Type B pancreatic cell (in vitro differentiated cells): ENCODE measurements around the gene CRIP1. TPM values are rescaled to one million over a fixed set of nuclear protein-coding genes. Genes with fewer than 3 reads are reported as not detected.

ENCODE experiments used
- DNase-seq: peaks from one replicate; pipeline ENCODE4 v3.0.0; 2021; ENCODE audit warnings: mixed read lengths; ENCODE audit not compliant: unreplicated experiment; ENCODE audit errors: extremely low spot score
- H3K27ac Mint-ChIP-seq: 2 replicates; pipeline ENCODE4 v1.8.0; 2021; ENCODE audit warnings: mild to moderate bottlenecking, mixed read lengths
- H3K27me3 Mint-ChIP-seq: 2 replicates; pipeline ENCODE4 v1.8.0; 2021; ENCODE audit warnings: mixed read lengths
- H3K36me3 Mint-ChIP-seq: 2 replicates; pipeline ENCODE4 v1.8.0; 2021; ENCODE audit warnings: mixed read lengths
- H3K4me1 Mint-ChIP-seq: one replicate; pipeline ENCODE4 v1.8.0; 2021; ENCODE audit warnings: mixed read lengths; ENCODE audit not compliant: unreplicated experiment
- H3K4me3 Mint-ChIP-seq: 2 replicates; pipeline ENCODE4 v1.8.0; 2021; ENCODE audit warnings: mild to moderate bottlenecking, mixed read lengths
- H3K9me3 Mint-ChIP-seq: 2 replicates; pipeline ENCODE4 v1.8.0; 2021; ENCODE audit warnings: mixed read lengths
- total RNA-seq: library from RNA; stranded (reverse); gene quantifications from 2 replicates; pipeline ENCODE4 v1.2.1, GENCODE V29; 2021; ENCODE audit warnings: low replicate concordance
- TF ChIP-seq, protein P1 (sequence below): fragments of 200-600 bp; sonication (generic); conservative IDR thresholded peaks from 2 replicates; pipeline ENCODE4 v1.5.0; 2021; ENCODE audit warnings: antibody characterized with exemption, mild to moderate bottlenecking

Gene CRIP1
- total RNA-seq, 1 donor from 2014 or later = 15.4 TPM

DNA sequence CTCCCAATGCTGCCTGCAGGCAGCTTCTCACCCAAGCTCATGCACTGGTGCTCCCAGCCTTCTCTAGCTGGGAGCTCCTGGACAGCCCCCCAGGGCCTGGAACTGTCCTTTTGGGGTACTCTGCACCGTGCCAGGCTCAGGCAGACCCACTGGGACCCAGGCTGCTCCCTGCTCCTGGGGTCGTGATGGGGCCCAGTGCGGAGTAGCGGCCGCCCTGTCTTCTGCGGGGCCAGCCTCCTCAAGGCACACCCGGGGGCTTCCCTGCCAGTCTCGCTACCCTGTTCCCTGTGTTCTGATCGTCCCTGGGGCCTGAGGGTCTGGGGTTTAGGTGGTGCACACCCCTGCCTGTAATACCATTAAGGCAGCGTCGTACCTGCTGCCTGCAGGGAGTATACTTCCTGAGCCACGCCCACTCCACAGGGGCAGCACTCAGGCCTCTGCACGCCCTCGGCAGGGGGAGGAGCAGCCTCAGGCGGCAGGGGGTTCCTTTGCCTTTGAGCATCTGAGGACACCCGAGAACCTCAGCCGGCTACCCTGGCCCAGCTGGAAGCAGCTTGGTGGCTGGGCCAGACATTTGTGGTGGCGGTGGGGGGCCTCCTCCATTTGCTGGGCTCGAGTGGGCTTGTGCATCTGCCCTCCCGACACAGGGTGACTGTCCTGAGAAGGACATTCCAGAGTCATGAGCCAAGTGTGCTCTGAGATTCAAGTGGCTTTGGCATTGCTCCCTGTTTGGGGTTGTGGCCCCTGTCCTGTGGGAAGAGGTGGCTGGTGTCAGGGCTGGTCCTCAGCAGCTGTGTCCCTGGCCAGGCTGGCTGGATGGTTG lies 21.3 kb upstream of the CRIP1 start:
- H3K27ac Mint-ChIP-seq = no peak overlapping the region
- no peaks in the 10 kb centered on the region for H3K9me3 Mint-ChIP-seq
- H3K36me3 Mint-ChIP-seq = no peaks in the 10 kb centered on the region
- H3K27me3 Mint-ChIP-seq = no peaks in the 10 kb centered on the region
- H3K4me3 Mint-ChIP-seq = no peak overlapping the region
- TF ChIP-seq, protein P1, sequence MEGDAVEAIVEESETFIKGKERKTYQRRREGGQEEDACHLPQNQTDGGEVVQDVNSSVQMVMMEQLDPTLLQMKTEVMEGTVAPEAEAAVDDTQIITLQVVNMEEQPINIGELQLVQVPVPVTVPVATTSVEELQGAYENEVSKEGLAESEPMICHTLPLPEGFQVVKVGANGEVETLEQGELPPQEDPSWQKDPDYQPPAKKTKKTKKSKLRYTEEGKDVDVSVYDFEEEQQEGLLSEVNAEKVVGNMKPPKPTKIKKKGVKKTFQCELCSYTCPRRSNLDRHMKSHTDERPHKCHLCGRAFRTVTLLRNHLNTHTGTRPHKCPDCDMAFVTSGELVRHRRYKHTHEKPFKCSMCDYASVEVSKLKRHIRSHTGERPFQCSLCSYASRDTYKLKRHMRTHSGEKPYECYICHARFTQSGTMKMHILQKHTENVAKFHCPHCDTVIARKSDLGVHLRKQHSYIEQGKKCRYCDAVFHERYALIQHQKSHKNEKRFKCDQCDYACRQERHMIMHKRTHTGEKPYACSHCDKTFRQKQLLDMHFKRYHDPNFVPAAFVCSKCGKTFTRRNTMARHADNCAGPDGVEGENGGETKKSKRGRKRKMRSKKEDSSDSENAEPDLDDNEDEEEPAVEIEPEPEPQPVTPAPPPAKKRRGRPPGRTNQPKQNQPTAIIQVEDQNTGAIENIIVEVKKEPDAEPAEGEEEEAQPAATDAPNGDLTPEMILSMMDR = no peak
- H3K4me1 Mint-ChIP-seq = no peaks in the 10 kb centered on the region
- DNase-seq = no peak

DNA sequence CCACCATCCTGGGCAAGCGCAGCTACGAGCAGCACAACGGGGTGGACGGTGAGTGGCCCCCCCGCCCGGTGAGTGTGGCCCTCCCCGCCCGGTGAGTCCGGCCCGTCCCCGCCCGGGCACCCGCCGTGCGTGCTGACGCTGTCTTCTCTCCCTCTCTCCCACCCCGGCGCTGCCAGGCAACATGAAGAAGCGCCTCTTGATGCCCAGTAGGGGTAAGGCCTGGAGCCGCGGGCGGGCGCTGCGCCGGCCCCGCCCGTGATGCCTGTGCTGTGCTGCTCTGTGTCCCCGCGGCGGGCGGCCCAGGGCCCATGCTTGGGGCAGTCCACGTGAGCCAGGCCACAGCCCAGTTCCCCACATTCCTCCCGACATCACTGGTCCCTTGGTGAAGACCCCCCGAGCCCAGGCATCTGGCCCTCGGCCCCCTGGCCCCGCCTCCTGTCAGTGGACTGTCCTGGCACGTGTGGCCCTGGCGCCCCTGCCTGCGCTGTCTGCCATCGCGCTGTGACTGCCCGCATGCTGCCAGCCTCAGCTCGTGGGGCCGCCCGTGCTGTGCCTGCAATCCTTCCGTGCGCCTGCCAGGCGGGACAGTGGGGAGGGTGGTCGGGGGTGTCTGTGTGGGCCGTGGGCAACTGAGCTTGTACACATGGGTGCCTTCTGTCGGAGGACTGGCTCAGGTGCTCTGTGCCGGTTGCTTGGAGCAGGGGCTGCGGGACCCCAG lies 20.0 kb upstream of the CRIP1 start:
- no peaks in the 10 kb centered on the region for H3K9me3 Mint-ChIP-seq
- H3K4me3 Mint-ChIP-seq = no peak overlapping the region
- DNase-seq = no peak
- H3K27me3 Mint-ChIP-seq = no peaks in the 10 kb centered on the region
- H3K27ac Mint-ChIP-seq = no peak overlapping the region
- H3K4me1 Mint-ChIP-seq = no peaks in the 10 kb centered on the region
- H3K36me3 Mint-ChIP-seq = no peaks in the 10 kb centered on the region
- TF ChIP-seq, protein P1 = no peak

DNA sequence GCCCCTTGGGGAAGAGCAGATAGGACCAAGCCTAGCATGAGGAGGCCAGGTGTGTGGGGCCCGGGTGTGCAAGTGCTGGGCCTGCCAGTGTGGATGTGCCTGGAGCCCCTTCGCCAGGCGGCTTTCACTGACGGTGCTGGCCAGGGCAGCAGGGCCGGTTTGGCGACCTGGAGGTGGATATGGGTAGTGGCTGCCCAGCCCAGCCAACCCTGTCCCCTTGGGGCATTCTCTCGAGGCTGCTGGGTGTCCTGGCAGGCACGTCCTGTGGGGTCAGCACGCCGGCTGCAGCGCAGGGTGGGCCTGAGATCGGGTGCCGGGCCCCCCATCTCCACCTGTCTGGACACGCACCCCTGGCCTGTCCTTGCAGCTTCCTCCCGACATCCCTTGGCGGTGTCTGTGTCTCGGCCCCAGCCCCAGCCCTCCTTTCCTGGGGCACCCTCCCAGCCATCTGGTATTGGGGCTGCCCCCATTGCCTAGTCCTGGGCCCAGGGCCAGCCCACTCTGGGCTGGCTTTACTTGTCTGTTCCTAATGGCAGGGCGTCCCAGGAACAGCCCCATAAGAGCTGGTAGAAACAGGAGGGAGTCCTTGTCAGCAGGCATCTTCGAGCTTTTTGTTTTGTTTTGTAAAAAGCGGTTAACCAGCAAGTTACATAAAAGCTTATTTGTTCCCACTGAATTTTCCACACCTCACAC lies 19.3 kb upstream of the CRIP1 start:
- Mint-ChIP-seq H3K27me3 (no peaks in the 10 kb centered on the region), H3K4me3 (no peak overlapping the region), H3K27ac (no peak overlapping the region), H3K9me3 (no peaks in the 10 kb centered on the region), H3K4me1 (no peaks in the 10 kb centered on the region), H3K36me3 (no peaks in the 10 kb centered on the region)
- TF ChIP-seq, protein P1 = no peak
- DNase-seq = no peak

DNA sequence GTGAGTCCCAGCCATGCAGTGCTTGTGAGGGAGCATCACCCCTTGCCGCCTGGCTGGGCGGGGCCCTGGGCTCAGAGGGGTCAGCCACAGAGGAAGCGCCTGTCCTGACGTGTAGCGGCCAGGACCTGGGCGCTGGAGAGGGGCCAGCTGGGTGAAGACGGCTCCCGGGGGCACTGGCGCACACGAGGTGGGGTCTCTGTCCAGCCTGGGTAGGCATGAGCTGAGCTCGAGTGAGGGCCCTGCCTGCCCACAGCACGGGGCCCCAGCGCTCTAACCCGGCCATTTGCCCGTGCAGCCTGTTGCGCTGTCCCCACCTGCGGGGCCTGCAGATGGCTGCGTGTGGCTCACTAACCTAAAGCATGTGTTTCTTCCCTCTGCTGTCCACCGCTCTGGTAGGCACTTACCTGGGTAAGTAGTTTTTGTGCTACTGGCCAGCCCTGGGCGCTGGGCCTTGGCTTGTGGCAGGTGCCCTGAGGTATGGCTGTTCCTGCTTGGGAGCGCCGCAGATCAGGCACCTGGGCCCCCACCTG lies 18.7 kb upstream of the CRIP1 start:
- H3K9me3 Mint-ChIP-seq = no peaks in the 10 kb centered on the region
- no peak for DNase-seq
- no peaks in the 10 kb centered on the region for H3K36me3 Mint-ChIP-seq
- no peaks in the 10 kb centered on the region for H3K27me3 Mint-ChIP-seq
- TF ChIP-seq, protein P1 = no peak
- no peak overlapping the region for H3K4me3 Mint-ChIP-seq
- H3K4me1 Mint-ChIP-seq = no peaks in the 10 kb centered on the region
- H3K27ac Mint-ChIP-seq = no peak overlapping the region

DNA sequence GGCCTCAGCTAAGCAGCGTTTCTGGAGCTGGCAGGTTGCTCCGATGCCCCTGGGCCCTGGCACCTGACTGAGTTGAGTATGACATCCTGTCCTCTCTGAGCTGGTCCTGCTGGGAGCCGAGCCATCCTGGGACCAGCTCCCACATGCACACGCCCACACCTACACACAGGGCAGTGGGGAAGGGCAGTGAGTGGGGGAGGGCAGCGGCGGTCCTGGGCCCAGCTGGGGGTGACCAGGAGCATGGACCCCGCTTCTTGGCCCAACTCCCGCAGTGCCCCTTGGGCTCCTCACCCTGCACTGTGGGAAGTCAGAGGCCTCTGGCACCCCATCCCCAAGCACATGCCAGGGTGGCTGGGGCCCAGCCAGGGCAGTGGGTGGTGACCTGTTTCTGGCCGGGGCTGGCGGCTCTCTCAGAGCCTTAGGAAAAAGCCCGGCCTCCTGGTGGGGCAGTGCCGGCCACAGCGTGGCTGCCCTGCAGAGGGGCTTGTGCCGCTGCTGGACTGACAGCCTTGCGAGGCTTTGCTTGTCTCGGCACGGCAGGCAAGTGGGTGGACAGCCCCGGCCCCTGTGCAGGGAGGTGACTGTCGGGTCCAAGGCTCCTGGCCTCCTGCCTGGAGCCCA lies 18.0 kb upstream of the CRIP1 start:
- DNase-seq = no peak
- Mint-ChIP-seq H3K4me1 (no peaks in the 10 kb centered on the region), H3K9me3 (no peaks in the 10 kb centered on the region), H3K27me3 (no peaks in the 10 kb centered on the region), H3K36me3 (no peaks in the 10 kb centered on the region), H3K4me3 (no peak overlapping the region), H3K27ac (no peak overlapping the region)
- TF ChIP-seq, protein P1 = no peak
